22Rv1 (cell line): ENCODE results near the gene NCAN.

Source experiments
- ZFX ChIP-seq: fragments of 450-650 bp; IDR thresholded peaks from 2 replicates; pipeline ENCODE4 v1.6.1; 2017; ENCODE audit warnings: antibody characterized with exemption, borderline replicate concordance
- TF ChIP-seq, protein P1 (sequence below): fragments of 450-650 bp; IDR thresholded peaks from 2 replicates; pipeline ENCODE4 v1.5.1; 2017; ENCODE audit warnings: mild to moderate bottlenecking

DNA sequence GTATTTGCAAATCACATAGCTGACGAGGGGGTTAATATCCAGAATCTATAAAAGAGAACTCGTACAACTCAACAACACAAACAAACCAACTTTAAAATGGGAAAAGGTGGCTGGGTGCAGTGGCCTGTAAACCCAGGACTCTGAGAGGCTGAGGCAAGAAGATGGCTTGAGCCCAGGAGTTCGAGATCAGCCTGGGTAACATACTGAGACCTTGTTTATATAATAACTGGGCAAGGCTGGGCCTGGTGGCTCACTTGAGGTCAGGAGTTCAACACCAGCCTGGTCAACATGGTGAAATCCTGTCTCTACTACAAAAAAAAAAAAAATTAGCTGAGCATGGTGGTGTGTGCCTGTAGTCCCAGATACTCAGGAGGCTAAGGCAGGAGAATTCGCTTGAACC, 83.2 kb downstream of the NCAN start:
- TF ChIP-seq, protein P1, sequence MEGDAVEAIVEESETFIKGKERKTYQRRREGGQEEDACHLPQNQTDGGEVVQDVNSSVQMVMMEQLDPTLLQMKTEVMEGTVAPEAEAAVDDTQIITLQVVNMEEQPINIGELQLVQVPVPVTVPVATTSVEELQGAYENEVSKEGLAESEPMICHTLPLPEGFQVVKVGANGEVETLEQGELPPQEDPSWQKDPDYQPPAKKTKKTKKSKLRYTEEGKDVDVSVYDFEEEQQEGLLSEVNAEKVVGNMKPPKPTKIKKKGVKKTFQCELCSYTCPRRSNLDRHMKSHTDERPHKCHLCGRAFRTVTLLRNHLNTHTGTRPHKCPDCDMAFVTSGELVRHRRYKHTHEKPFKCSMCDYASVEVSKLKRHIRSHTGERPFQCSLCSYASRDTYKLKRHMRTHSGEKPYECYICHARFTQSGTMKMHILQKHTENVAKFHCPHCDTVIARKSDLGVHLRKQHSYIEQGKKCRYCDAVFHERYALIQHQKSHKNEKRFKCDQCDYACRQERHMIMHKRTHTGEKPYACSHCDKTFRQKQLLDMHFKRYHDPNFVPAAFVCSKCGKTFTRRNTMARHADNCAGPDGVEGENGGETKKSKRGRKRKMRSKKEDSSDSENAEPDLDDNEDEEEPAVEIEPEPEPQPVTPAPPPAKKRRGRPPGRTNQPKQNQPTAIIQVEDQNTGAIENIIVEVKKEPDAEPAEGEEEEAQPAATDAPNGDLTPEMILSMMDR, result no peak
- TF ChIP-seq ZFX, result no peak
